ENCODE results near the gene SORBS2. TPM values are rescaled to one million over a fixed set of nuclear protein-coding genes. Genes with fewer than 3 reads are reported as not detected.

SORBS2 gene
- total RNA-seq, 4 donors from 2014 or later = 21.5 to 103 (median 64.8) TPM

DNA sequence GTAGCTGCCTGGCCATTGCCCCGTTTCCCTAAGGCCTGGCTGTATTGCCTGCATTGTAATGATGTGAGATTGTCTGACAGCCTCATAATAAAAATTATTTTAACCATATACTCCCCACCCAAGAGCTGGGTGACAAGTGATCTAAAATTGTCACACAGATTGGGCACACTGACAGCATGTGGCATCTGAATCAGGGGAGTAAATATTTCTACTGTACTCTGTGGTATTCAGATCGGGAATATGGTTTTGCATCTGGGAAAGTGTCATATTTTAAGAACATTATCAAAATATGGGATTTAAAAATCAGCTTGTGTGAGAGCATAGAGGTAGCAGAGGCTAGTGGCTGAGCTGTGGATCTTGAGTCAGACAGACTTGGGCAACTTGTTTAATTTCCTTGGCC lies 140.9 kb downstream of the SORBS2 start:
- TF ChIP-seq CTCF (IDR thresholded peaks at IDR 0.05) = no peak
- DNase-seq (ENCODE audit: low spot score) (no peak), ATAC-seq (ENCODE audit: low FRiP score) (no peak)

DNA sequence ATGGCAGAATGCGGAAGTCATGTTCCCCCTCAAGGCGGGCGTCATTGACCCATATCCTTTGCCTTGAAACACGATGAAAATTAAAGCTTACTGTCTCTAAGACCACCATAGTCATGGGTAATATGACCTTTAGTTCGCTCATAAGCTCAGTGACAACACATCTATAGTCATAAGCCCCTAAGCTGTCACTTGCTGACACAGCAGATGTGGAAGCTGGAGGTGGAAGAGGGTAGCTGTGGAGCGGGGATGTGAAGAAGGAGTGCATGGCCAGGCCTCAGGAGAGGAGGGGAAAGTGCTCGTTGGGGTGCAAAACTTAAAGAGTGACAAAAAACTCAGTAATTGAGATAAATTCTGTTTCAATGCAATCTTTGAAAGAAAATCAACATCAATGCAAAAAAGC lies 142.7 kb downstream of the SORBS2 start:
- ATAC-seq (ENCODE audit: low FRiP score) (no peak), DNase-seq (ENCODE audit: low spot score) (no peak)
- TF ChIP-seq CTCF (IDR thresholded peaks at IDR 0.05) = no peak

DNA sequence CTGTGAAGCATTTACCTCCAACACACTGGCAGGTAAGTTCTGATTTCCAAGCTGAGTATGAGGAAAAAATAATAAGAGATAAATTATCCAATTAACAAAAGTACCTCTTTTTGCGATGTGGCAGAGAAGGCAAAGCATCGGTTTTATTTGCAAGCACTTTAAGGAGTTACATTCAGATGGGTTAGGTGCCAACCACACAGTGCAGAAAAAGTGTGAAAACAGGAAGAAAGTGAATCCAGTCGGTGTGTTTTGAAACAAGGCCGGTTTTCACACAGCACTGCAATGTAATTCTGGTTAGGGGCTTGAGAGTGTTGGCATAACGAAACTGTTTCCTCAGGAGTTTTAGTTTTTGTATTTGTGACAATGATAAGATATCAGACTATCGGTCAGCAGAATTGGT lies 145.8 kb downstream of the SORBS2 start:
- TF ChIP-seq CTCF (IDR thresholded peaks at IDR 0.05) = no peak
- ATAC-seq (ENCODE audit: low FRiP score) (no peak), DNase-seq (ENCODE audit: low spot score) (no peak)

DNA sequence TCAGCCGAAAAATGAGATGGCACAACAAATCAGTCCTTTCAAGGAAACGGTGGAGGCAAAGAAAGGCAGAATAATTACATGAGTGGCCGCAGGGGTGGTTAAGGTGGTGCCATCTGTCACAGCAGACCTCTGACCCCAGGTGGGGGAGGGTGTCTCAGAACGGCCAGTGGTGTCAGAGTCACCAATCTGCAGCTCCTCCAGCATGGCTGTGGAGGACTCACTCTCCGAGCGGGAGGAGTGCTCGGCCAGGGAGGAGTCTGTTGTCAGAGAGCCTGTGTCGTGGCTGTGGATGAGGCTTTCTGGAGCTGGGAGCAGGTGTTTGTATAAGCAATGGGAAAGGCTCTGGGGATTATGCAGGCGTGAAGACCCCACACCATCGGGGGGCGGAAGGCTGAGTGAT lies 146.3 kb downstream of the SORBS2 start:
- ATAC-seq (ENCODE audit: low FRiP score) (no peak), DNase-seq (ENCODE audit: low spot score) (no peak)
- no peak for TF ChIP-seq CTCF (IDR thresholded peaks at IDR 0.05)

GRCh38 chr4:185664481-185664880 lies 147.5 kb downstream of the SORBS2 start:
- no peak for ATAC-seq (ENCODE audit: low FRiP score)
- no peak for TF ChIP-seq CTCF (IDR thresholded peaks at IDR 0.05)
- no peak for DNase-seq (ENCODE audit: low spot score)

GRCh38 chr4:185662030-185662778 lies 149.8 kb downstream of the SORBS2 start:
- no peak for TF ChIP-seq CTCF (IDR thresholded peaks at IDR 0.05)
- no peak for ATAC-seq (ENCODE audit: low FRiP score)

DNA sequence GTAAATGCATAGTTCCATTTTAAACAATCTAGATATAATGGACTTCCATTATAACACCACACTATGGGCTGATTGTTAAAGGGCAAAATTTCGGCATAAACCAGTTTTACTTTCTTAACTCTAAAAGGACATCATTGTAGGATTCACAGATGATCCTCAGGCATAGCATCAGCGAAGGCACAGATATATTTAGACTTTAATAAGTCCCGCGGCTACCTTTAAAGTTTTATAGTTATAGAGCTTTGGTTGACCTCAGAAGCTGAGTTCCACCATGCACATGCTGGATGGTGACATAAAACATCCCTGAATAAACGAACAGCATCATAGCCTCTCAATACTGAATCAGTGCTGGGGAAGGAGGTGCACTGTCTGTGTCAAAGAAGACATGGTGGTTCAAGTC lies 151.7 kb downstream of the SORBS2 start:
- ATAC-seq (ENCODE audit: low FRiP score) (no peak), DNase-seq (ENCODE audit: low spot score) (no peak)
- TF ChIP-seq CTCF (IDR thresholded peaks at IDR 0.05) = no peak

More at GRCh38 chr4:185662030-185662778, 149.8 kb downstream of the SORBS2 start:
- DNase-seq (ENCODE audit: low spot score) = no peak
